Lower leg skin (tissue), 3 donors: Measurements from ENCODE around the gene CD82.
"Not testable (repeated sequence)": the region's sequence is repeated elsewhere in the genome, so short reads cannot be mapped to it uniquely, and the experiment has no call there.

Source experiments
- POLR2A ChIP-seq, 2 donors: fragments of 450-650 bp; IDR thresholded peaks; one replicate each; pipeline ENCODE4 v1.6.1; 2016 to 2017; ENCODE audit warnings: antibody characterized with exemption in 2 of 2, mild to moderate bottlenecking in 1 of 2, moderate library complexity in 1 of 2
- TF ChIP-seq, protein P1 (sequence below), 3 donors: fragments of 450-650 bp; IDR thresholded peaks; one replicate each; pipeline ENCODE4 v1.5.1; 2016; ENCODE audit warnings: antibody characterized with exemption in 3 of 3, mild to moderate bottlenecking in 3 of 3, moderate library complexity in 2 of 3

DNA sequence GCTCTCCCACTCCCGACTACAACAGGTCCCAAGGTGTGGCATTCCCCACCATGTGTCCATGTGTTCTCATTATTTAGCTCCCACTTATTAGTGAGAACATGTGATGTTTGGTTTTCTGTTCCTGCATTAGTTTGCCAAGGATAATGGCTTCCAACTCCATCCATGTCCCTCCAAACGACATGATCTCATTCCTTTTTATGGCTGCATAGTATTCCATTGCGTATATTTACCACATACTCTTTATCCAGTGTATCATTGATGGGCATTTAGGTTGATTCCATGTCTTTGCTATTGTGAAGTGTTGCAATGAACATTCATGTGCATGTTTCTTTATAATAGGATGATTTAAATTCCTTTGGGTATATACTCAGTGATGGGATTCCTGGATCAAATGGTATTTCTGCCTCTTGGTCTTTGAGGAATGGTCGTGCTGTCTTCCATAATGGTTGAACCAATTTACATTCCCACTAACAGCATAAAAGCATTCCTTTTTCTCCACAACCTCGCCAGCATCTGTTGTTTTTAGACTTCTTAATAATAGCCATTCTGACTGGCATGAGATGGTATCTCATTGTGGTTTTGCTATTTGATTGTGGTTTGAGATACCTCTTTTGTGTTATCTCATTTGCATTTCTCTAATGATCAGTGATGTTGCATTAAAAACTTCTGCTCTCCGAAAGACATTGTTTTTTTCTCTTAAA is 81.9 kb downstream of the CD82 start:
- TF ChIP-seq, protein P1, sequence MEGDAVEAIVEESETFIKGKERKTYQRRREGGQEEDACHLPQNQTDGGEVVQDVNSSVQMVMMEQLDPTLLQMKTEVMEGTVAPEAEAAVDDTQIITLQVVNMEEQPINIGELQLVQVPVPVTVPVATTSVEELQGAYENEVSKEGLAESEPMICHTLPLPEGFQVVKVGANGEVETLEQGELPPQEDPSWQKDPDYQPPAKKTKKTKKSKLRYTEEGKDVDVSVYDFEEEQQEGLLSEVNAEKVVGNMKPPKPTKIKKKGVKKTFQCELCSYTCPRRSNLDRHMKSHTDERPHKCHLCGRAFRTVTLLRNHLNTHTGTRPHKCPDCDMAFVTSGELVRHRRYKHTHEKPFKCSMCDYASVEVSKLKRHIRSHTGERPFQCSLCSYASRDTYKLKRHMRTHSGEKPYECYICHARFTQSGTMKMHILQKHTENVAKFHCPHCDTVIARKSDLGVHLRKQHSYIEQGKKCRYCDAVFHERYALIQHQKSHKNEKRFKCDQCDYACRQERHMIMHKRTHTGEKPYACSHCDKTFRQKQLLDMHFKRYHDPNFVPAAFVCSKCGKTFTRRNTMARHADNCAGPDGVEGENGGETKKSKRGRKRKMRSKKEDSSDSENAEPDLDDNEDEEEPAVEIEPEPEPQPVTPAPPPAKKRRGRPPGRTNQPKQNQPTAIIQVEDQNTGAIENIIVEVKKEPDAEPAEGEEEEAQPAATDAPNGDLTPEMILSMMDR (IDR thresholded peaks at IDR 0.05), result not testable (repeated sequence)
- TF ChIP-seq POLR2A (IDR thresholded peaks at IDR 0.05), result not testable (repeated sequence)
